Fibroblast of skin of right quadriceps (primary cell): Measurements from ENCODE around the gene SLC26A11.
"Not testable (repeated sequence)": the region's sequence is repeated elsewhere in the genome, so short reads cannot be mapped to it uniquely, and the experiment has no call there.

Experiments
- DNase-seq: peaks from one replicate; pipeline ENCODE4 v3.0.0-alpha.2; 2013

The SLC26A11 gene

DNA sequence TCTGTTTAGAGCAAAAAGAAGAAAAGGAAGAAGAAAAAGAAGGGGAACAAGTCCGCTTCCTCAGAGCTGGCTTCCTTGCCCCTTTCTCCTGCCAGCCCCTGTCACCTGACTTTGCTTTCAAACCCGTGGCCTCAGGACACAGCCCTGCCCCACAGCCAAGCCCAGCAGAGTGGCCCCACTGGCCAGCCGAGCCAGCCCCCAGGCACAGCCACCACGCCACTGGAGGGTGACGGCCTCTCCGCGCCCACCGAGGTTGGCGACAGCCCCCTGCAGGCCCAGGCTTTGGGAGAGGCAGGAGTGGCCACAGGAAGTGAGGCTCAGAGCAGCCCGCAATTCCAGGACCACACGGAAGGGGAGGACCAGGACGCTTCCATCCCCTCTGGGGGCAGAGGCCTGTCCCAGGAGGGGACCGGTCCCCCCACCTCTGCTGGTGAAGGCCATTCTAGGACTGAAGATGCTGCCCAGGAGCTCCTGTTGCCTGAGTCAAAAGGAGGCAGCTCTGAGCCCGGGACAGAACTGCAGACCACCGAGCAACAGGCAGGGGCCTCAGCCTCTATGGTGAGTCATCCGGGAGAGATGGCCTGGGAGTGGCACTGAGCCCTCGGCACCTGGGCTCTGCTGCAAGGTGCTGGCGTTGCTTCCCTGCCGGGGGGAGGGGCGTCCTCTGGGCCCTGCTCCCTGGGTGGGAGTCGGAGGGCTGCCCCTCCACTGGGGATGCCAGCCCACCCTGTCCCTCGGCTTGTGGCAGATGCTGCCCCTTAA lies 67.8 kb downstream of the SLC26A11 start:
- DNase-seq: no peak

DNA sequence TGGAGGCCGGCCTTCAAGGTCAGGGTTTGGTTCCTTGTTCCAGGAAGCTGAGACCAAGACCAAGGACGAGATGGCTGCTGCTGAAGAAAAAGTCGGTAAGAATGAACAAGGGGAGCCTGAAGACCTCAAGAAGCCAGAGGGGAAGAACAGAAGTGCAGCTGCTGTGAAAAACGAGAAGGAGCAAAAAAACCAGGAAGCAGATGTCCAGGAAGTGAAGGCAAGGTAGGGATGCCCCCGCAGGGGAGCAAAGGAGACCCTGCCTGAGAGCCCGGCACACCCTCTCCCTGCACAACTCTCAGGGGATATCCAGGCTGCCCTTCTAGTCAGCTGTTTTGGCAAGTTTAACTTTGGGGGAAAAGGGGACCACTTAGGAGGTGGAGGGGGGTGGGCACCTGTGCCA lies 69.4 kb downstream of the SLC26A11 start:
- no peak for DNase-seq

DNA sequence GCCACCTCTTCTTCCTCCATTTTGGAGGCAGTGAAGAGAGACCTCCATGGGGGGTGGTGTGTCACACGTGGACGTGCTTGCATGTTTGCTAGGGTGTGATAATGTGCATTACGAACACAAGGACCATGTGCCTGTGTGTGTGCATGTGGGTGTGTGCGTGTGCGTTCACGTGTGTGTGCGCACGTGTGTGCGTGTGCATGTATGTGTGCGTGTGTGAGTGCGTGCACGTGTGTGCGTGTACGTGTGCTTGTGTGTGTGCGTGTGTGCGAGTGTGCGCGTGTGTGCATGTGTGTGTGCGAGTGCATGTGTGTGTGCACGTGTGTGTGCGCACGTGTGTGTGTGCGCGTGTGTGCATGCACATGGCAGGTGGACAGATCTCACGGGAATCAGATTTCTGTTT lies 69.9 kb downstream of the SLC26A11 start:
- no peak for DNase-seq

DNA sequence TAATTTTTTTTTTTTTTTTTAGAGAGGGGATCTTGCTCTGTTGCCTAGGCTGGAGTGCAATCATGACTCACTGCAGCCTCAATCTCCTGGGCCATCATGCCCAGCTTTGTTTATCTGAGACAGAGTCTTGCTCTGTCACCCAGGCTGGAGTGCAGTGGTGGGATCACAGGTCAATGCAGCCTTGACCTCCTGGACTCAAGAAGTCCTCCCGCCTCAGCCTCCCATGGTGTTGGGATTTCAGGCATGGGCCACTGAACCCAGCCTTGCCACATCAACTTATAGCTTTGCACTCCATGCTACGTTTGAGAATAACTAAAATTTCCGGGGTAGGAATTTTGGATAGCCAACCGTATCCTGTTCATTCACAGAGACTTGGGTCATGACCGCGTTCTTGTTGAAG lies 71.0 kb downstream of the SLC26A11 start:
- no peak for DNase-seq

DNA sequence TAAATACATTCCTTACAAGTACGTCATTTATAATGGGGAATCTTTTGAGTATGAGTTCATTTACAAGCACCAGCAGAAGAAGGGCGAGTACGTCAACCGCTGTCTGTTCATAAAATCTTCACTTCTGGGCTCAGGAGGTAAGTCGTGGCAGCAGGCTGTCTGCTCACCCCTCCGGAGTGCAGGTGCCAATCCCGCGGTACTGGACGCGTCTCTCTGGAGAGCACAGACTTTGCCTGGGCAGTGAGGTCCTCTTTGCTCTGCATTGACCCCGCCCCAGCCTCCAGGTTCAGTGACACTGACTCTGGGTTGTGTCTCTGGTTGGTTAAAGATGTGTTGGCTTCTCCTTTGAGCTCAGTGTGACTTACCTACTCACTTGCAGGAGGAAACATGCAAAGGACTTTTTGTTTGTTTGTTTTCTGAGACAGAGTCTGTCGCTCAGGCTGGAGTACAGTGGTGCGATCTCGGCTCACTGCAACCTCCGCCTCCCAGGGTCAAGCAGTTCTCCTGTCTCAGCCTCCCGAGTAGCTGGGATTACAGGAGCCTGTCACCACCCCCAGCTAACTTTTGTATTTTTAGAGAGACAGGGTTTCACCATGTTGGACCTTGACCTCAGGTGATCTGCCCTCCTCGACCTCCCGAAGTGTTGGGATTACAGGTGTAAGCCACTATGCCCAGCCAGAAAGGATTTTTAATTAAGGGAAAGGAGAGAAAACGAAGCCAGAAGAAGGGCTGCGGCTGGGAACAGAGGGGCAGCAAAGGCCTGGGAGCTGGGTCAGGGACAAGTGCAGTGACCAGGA lies 71.7 kb downstream of the SLC26A11 start:
- no peak for DNase-seq

DNA sequence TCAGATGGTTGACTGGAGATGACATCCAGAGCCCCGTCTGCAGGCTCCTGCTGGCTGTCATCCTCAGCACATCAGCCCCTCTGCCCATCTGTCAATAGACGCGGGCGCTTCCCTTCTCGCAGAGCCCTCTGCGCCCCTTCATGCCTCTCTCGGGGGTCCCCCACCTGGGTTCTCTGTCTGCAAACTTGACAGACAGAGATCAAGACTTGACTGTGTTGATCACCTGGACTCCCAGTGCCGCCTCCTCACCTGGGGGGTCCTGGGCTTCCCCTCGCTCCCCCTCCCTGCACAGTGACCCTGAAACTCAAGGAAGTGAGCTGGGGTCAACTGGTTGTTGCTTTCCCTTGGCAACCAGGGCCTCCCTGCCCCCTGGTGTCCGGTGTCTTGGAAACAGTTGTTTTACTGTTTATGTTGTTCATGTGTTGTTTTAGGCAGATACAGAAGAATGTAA lies 72.3 kb downstream of the SLC26A11 start:
- DNase-seq: no peak

DNA sequence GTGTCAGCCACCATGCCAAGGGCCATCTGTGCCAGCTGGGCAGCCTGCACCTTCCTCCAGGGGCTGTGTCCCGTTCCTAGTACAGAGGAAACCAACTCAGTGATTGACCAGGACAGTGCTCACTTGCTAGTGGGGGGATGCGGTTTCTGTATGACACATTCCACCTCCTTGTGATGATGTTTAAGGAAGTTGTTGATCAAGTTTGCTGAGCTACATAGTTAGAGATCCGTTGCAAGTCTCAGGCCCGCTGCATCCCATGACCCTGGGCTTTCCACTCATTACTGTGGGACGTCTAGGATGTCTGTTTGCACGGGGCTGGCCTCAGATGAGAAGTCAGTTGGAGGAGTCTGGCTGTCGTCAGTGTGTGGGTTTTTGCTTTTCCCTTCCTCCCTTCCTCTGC lies 74.0 kb downstream of the SLC26A11 start:
- no peak for DNase-seq

DNA sequence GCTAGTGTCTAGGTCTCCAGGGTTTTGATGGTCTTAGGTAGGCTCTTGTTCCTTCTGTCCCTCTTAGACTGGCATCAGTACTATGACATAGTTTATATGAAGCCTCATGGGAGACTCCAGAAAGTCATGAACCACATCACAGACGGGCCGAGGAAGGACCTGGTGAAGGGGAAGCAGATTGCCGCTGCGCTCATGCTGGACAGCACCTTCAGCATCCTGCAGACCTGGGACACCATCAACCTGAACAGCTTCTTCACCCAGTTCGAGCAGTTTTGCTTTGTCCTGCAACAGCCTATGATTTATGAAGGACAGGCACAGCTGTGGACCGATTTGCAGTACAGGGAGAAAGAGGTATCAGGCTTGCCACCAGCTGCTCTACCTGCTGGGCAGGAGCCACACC lies 74.4 kb downstream of the SLC26A11 start:
- DNase-seq: no peak

DNA sequence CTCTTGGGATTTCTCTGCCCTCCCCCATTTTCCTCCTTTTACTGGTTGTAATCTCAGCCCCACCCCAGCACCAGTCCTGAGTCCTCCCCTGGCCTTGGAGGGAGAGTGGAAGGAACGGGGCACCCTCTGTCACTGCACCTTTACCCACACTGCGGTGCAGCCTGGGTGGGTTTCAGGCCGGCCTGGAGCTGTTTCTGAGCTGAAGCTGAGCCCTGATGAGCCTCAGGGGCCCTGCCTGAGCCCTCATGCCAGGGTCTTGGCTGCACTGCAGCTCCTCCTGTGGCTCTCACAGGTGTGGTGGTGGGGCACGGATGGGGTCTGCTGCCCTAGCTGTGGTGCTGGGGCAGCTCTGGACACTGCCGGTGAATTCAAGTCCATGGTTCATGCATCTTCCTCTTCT lies 74.9 kb downstream of the SLC26A11 start:
- DNase-seq: no peak

DNA sequence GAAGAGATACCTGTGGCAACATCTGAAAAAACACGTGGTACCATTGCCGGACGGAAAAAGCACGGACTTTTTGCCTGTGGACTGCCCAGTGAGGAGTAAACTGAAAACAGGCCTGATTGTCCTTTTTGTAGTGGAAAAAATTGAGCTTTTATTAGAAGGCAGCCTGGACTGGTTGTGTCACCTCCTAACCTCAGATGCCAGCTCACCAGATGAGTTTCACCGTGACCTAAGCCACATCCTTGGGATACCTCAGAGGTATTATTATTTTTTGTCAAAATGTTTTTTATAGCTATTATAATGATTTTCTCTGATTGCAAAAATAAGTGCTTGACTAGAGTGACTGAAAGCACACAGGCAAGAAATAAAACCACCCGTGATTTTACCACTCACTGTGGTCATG lies 75.3 kb downstream of the SLC26A11 start:
- no peak for DNase-seq

DNA sequence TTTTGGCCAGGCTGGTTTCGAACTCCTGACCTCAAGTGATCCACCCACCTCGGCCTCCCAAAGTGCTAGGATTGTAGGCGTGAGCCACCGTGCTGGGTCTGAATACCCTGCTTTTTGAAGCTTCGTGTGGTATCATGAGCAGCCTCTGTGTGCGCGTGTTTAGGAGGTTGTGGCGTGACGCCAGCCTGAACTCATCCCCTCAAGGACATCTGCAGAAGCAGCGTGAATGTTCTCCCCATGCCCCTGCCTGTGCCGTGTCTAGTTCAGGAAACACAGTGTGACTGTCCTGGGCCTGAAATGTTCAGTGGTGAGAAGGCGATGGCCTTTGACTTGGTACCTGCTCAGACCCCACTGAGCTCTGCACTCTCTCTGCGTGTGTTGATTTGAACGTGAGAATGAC lies 76.0 kb downstream of the SLC26A11 start:
- DNase-seq: no peak

DNA sequence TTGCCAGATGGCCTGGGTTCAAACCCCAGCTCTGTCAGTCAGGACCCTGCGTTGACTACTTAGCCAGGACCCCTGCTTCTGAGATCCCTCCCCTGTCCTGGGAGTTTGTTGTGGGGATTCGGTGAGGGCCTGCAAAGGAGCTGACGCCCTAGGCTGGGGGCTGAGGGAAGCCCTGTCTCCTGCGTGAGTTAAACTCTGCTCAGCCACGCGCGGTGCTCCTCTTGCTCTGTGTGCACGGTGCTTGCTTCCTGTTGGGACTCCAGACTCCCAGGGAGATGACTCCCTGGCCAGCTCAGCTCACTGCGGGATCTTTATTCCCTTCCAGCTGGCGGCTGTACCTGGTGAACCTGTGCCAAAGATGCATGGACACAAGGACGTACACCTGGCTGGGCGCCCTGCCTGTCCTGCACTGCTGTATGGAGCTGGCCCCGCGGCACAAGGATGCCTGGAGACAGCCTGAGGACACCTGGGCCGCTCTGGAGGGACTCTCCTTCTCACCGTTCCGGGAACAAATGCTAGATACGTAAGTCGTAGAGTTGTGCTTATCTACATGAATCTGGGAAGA lies 77.9 kb downstream of the SLC26A11 start:
- no peak for DNase-seq

DNA sequence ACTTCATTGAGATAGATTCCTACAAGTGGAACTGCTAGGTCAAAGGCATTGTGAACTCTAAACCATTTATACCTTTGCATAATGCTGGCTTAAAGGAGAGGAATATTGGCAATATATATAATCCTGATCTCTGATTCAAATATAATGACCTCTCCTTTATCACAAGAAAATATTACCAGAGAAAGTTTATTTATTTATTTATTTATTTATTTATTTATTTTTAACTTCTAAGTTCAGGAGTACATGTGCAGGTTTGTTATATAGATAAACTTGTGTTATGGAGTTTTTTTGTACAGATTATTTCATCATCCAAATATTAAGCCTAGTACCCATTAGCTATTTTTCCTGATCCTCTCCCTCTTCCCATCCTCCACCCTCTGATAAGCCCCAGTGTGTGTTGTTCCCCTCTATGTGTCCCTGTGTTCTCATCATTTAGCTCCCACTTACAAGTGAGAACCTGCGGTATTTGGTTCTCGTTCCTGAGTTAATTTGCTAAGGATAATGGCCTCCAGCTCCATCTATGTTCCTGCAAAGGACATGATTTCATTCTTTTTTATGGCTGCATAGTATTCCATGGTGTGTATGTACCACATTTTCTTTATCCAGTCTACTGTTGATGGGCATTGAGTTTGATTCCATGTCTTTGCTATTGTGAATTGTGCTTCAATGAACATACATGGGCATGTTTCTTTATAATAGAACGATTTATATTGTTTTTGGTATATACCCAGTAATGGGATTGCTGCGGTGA lies 79.3 kb downstream of the SLC26A11 start:
- not testable (repeated sequence) for DNase-seq

DNA sequence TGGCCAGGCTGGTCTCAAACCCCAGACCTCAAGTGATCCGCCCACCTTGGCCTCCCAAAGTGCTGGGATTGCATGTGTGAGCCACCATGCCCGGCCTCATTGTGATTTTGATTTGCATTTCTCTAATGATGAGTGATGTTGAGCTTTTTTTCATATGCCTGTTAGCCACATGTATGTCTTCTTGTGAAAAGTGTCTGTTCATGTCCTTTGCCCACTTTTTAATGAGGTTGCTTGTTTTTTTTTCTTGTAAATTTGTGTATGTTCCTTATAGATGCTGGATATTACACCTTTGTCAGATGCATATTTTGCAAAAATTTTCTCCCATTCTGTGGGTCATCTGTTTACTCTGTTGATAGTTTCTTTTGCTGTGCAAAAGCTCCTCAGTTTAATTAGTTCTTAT lies 80.5 kb downstream of the SLC26A11 start:
- DNase-seq: not testable (repeated sequence)
